Endothelial cell of umbilical vein (primary cell): ENCODE data around the gene KAT2A. TPM values are rescaled to one million over a fixed set of nuclear protein-coding genes. Genes with fewer than 3 reads are reported as not detected.

Source experiments
- BruUV-seq: library from RNA; stranded (reverse); fragments of 400-500 nt; replicated peaks from 2 replicates; lab custom pipeline; 2021; lab: Mats Ljungman, UMichigan
- CTCF ChIA-PET: fragments of 300-600, 350-600 bp; sonication (Branson Sonifier 250); formaldehyde crosslinking; loops from one replicate; lab custom pipeline; 2021; ENCODE audit warnings: antibody characterized with exemption, inconsistent platforms; lab: Charles Lee
- POLR2A ChIA-PET: fragments of 300-600, 350-600 bp; sonication (Branson Sonifier 250); formaldehyde crosslinking; loops from one replicate; lab custom pipeline; 2021; ENCODE audit warnings: antibody characterized with exemption, inconsistent platforms; lab: Charles Lee
- DNase-seq: peaks from one replicate; pipeline ENCODE4 v3.0.0-alpha.2; 2011; ENCODE audit warnings: low read depth, low spot score
- FAIRE-seq: peaks from 2 replicates; lab custom pipeline; 2011; peaks lifted over from hg19 to GRCh38; lab: Jason Lieb, UNC
- H2AFZ ChIP-seq: 2 replicates; pipeline ENCODE4 v1.6.0; 2012; ENCODE audit warnings: low read depth, low read length, control low read depth, inconsistent platforms
- H3K27ac ChIP-seq: 2 replicates; pipeline ENCODE4 v1.5.1; 2011; ENCODE audit warnings: low read depth, mild to moderate bottlenecking, control low read depth, low read length, moderate library complexity; ENCODE audit not compliant: insufficient read depth
- H3K27me3 ChIP-seq, 2 experiments: 2 replicates each; pipeline versions ENCODE4 v1.6.0 to v1.6.1; 2011; ENCODE audit warnings: low read length in 2 of 2, mixed read lengths in 1 of 2; ENCODE audit not compliant: control insufficient read depth in 2 of 2, insufficient read depth in 2 of 2
- H3K36me3 ChIP-seq, 2 experiments: 2 replicates in 1 of 2; 3 replicates in 1 of 2; pipeline ENCODE4 v1.5.1; 2011; ENCODE audit warnings: low read length in 2 of 2, mild to moderate bottlenecking in 1 of 2, moderate library complexity in 1 of 2; ENCODE audit not compliant: control insufficient read depth in 2 of 2, insufficient read depth in 2 of 2; ENCODE audit errors: extremely low read depth in 1 of 2
- H3K4me1 ChIP-seq: 3 replicates; pipeline ENCODE4 v1.5.1; 2011; ENCODE audit warnings: mild to moderate bottlenecking, low read length; ENCODE audit not compliant: control insufficient read depth, insufficient read depth; ENCODE audit errors: extremely low read depth
- H3K4me2 ChIP-seq: 2 replicates; pipeline ENCODE4 v1.6.1; 2011; ENCODE audit warnings: low read length, control low read depth, mixed read lengths; ENCODE audit not compliant: insufficient read depth
- H3K4me3 ChIP-seq, 3 experiments: fragments of 200-600 bp in 1 of 3; sonication (generic), shearing (Covaris generic) in 1 of 3; replicated peaks in 1 of 3; 2 replicates each; pipeline ENCODE4 v1.5.1; 2011 to 2016; ENCODE audit warnings: control low read depth in 3 of 3, low read length in 3 of 3, mild to moderate bottlenecking in 2 of 3, inconsistent platforms in 1 of 3, low read depth in 1 of 3, moderate library complexity in 1 of 3; ENCODE audit not compliant: insufficient read depth in 1 of 3
- H3K79me2 ChIP-seq: 2 replicates; pipeline ENCODE4 v1.6.0; 2012; ENCODE audit warnings: low read length, inconsistent platforms; ENCODE audit not compliant: control insufficient read depth, insufficient read depth
- H3K9ac ChIP-seq: replicated peaks from 2 replicates; pipeline ENCODE3; 2011; ENCODE audit warnings: low read length, control low read depth; ENCODE audit not compliant: insufficient read depth; ENCODE audit errors: extremely low read depth
- H3K9me1 ChIP-seq: replicated peaks from 3 replicates; pipeline ENCODE4 v1.6.0; 2011; ENCODE audit warnings: mild to moderate bottlenecking, low read length; ENCODE audit not compliant: control insufficient read depth, insufficient read depth; ENCODE audit errors: extremely low read depth
- H3K9me3 ChIP-seq: replicated peaks from 2 replicates; pipeline ENCODE4 v1.5.1; 2012; ENCODE audit warnings: low read length, inconsistent platforms; ENCODE audit not compliant: control insufficient read depth, insufficient read depth
- H4K20me1 ChIP-seq: replicated peaks from 2 replicates; pipeline ENCODE3; 2011; ENCODE audit warnings: mild to moderate bottlenecking, low read length; ENCODE audit not compliant: control insufficient read depth, insufficient read depth; ENCODE audit errors: extremely low read depth
- CTCF ChIP-seq, 2 donors: IDR thresholded peaks; 1 replicate in 1 of 2; 2 replicates in 1 of 2; pipeline ENCODE4 v1.5.1; 2011; ENCODE audit warnings: low read length in 2 of 2, mild to moderate bottlenecking in 2 of 2, moderate library complexity in 2 of 2, control low read depth in 1 of 2, inconsistent platforms in 1 of 2, low read depth in 1 of 2; ENCODE audit not compliant: insufficient read depth in 1 of 2; ENCODE audit errors: extremely low read depth in 1 of 2
- EZH2 ChIP-seq: IDR thresholded peaks from 2 replicates; pipeline ENCODE4 v1.6.1; 2012; ENCODE audit warnings: borderline replicate concordance, low read depth, mild to moderate bottlenecking, moderate library complexity, low read length, inconsistent platforms; ENCODE audit not compliant: severe bottlenecking
- FOS ChIP-seq: IDR thresholded peaks from 2 replicates; pipeline ENCODE4 v1.6.1; 2011; ENCODE audit warnings: mild to moderate bottlenecking, low read length, moderate library complexity, borderline replicate concordance; ENCODE audit not compliant: insufficient read depth
- GATA2 ChIP-seq: IDR thresholded peaks from 2 replicates; pipeline ENCODE4 v1.7.0; 2011; ENCODE audit warnings: low read depth, mild to moderate bottlenecking, moderate library complexity, mixed read lengths, low read length; ENCODE audit not compliant: insufficient read length, insufficient read depth
- JUN ChIP-seq: IDR thresholded peaks from 2 replicates; pipeline ENCODE4 v1.6.1; 2011; ENCODE audit warnings: borderline replicate concordance, low read depth; ENCODE audit not compliant: insufficient read length, insufficient read depth
- MYC ChIP-seq: IDR thresholded peaks from one replicate; pipeline ENCODE4 v1.6.1; 2011; ENCODE audit warnings: mild to moderate bottlenecking, low read depth, low read length
- POLR2A ChIP-seq: IDR thresholded peaks from 2 replicates; pipeline ENCODE4 v1.6.1; 2012; ENCODE audit warnings: low read depth, mild to moderate bottlenecking, control low read depth, low read length
- POLR2AphosphoS5 ChIP-seq: IDR thresholded peaks from 2 replicates; pipeline ENCODE4 v1.6.1; 2012; ENCODE audit warnings: low read depth, mild to moderate bottlenecking, control low read depth, low read length, moderate library complexity; ENCODE audit not compliant: insufficient read depth
- dilution Hi-C: fragments of 300-500 bp; cut with MboI; formaldehyde crosslinking; loops from one replicate; pipeline ENCODE4 v1.15.0; 2019; ENCODE audit warnings: low sequenced_read_pairs; ENCODE audit not compliant: extremely low pct_ligation_motif_present
- intact Hi-C: fragments of 100-400 bp; cut with micrococcal nuclease; formaldehyde crosslinking; loops from one replicate; pipeline ENCODE4 v1.10.0; 2022
- polyA plus RNA-seq, 4 experiments: library from polyadenylated mRNA; depleted of rRNA in 3 of 4; stranded (reverse) in 3 of 4; unstranded in 1 of 4; fragments of >200 nt; gene quantifications; 2 replicates each; pipeline versions ENCODE4 v1.2.1 to v1.2.3, GENCODE V29; 2011 to 2012; ENCODE audit warnings: missing spikeins in 1 of 4
- total RNA-seq: library from RNA; stranded (reverse); gene quantifications from 2 replicates; pipeline ENCODE4 v1.2.3, GENCODE V29; 2021

The KAT2A gene
- total and polyA plus RNA-seq, 2 donors (not counting 3 experiments of a cell fraction or from before 2014, with no cell fraction given), result 32.9 to 33.4 TPM

DNA sequence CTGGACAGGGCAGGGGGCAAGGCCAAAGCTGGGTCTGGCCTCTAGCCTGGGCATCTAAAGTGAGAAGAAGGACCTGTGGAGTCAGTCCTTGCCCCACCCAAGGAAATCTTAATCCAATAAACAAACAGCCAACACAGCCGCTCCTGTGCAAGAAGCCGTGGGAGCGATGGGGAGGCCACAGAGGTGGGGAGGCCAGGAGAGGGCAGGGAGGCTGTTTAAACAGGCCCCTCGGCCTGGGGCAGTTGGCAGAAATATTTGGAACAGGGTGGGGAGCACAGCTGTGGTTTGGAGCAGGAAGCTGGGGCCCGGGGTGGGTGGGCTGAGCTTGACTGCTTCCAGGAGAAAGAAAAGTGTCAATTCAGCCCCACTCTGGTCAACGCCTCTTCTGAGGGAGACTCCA is 28.2 kb downstream of the KAT2A start:
- Histone ChIP-seq H3K27ac (no peak overlapping the region), H3K27me3 (peaks cover 23 to 29% of the 10 kb centered on the region in 2 experiments), H3K4me1 (peaks cover under 1% of the 10 kb centered on the region), H3K4me2 (no peak overlapping the region), H3K9me3 (no peaks in the 10 kb centered on the region), H3K36me3 (no peaks in the 10 kb centered on the region), H4K20me1 (no peaks in the 10 kb centered on the region), H3K9me1 (no peaks in the 10 kb centered on the region), H3K9ac (no peak overlapping the region), H3K4me3 (no peak overlapping the region), H2AFZ (no peak overlapping the region), H3K79me2 (no peaks in the 10 kb centered on the region)
- ChIA-PET CTCF (interaction anchor here (1.3 to 4.0 kb wide), 3 partner anchors 8 to 129 kb away, joined by 4 to 29 read pairs (median 16); no protein-coding TSS in a partner anchor), POLR2A (interaction anchor here (0.6 kb wide), 1 partner anchor 10 kb away, joined by 4 read pairs; no protein-coding TSS in a partner anchor)
- DNase-seq (no peak), FAIRE-seq (no peak)
- dilution Hi-C loops (no loop called here), intact Hi-C loops (no loop called here)
- no peak for TF ChIP-seq CTCF (IDR thresholded peaks at IDR 0.05; ENCODE audit: extremely low read depth in 1 of 2, insufficient read depth in 1 of 2, low read depth in 1 of 2, low read length in 2 of 2)
- TF ChIP-seq POLR2AphosphoS5, result no peak
- TF ChIP-seq POLR2A, result no peak
- TF ChIP-seq EZH2, result no peak
- TF ChIP-seq MYC, result no peak
- no peak for TF ChIP-seq GATA2
- no peak for TF ChIP-seq FOS
- no peak for TF ChIP-seq JUN
- no TSS peak for BruUV-seq
